Endothelial cell (in vitro differentiated cells): ENCODE data around the gene TSSK3. TPM values are rescaled to one million over a fixed set of nuclear protein-coding genes. Genes with fewer than 3 reads are reported as not detected.

ENCODE experiments used
- DNase-seq: peaks from one replicate; pipeline ENCODE4 v3.0.0; 2021; ENCODE audit warnings: low spot score
- H3K27ac Mint-ChIP-seq: one replicate; pipeline ENCODE4 v1.8.0; 2021; ENCODE audit warnings: mixed read lengths, inconsistent platforms; ENCODE audit not compliant: unreplicated experiment
- H3K27me3 Mint-ChIP-seq: one replicate; pipeline ENCODE4 v1.8.0; 2021; ENCODE audit warnings: mild to moderate bottlenecking, moderate library complexity, mixed read lengths, inconsistent platforms; ENCODE audit not compliant: unreplicated experiment
- H3K36me3 Mint-ChIP-seq: one replicate; pipeline ENCODE4 v1.8.0; 2021; ENCODE audit warnings: mild to moderate bottlenecking, low read depth, mixed read lengths, inconsistent platforms; ENCODE audit not compliant: unreplicated experiment
- H3K4me1 Mint-ChIP-seq: one replicate; pipeline ENCODE4 v1.8.0; 2021; ENCODE audit warnings: mild to moderate bottlenecking, mixed read lengths, inconsistent platforms; ENCODE audit not compliant: unreplicated experiment
- H3K4me3 Mint-ChIP-seq: one replicate; pipeline ENCODE4 v1.8.0; 2021; ENCODE audit warnings: mild to moderate bottlenecking, mixed read lengths, inconsistent platforms; ENCODE audit not compliant: unreplicated experiment
- H3K9me3 Mint-ChIP-seq: one replicate; pipeline ENCODE4 v1.8.0; 2021; ENCODE audit warnings: mixed read lengths, inconsistent platforms; ENCODE audit not compliant: unreplicated experiment
- CTCF ChIP-seq: fragments of 200-600 bp; sonication (generic); IDR thresholded peaks from one replicate; pipeline ENCODE4 v1.5.0; 2021; ENCODE audit warnings: antibody characterized with exemption; ENCODE audit not compliant: unreplicated experiment
- total RNA-seq: library from RNA; stranded (reverse); fragmentation: NEBNext Ultra II Directional; extraction: Animal tissue kit (Norgen Biotek cat#: 25700); gene quantifications from one replicate; pipeline ENCODE4 v1.2.1, GENCODE V29; 2021; ENCODE audit not compliant: unreplicated experiment

TSSK3 gene
- total RNA-seq, 1 donor from 2014 or later: 0.67 TPM

- Mint-ChIP-seq H3K4me3 (no peak overlapping the region), H3K27me3 (peaks cover 2% of the 10 kb centered on the region), H3K9me3 (no peaks in the 10 kb centered on the region), H3K4me1 (peaks cover 11% of the 10 kb centered on the region), H3K27ac (no peak overlapping the region), H3K36me3 (peaks cover 48% of the 10 kb centered on the region)
- DNase-seq: no peak
- TF ChIP-seq CTCF: no peak
Measured at GRCh38 chr1:32327204-32327603, 35.1 kb upstream of the TSSK3 start.

GRCh38 chr1:32329931-32330466 is 32.3 kb upstream of the TSSK3 start:
- peaks cover 19% of the 10 kb centered on the region for H3K4me1 Mint-ChIP-seq
- H3K27ac Mint-ChIP-seq: no peak overlapping the region
- H3K9me3 Mint-ChIP-seq: no peaks in the 10 kb centered on the region
- H3K27me3 Mint-ChIP-seq: peaks cover 14% of the 10 kb centered on the region
- no peak for TF ChIP-seq CTCF
- peaks cover 58% of the 10 kb centered on the region for H3K36me3 Mint-ChIP-seq
- H3K4me3 Mint-ChIP-seq: no peak overlapping the region
- DNase-seq: no peak

- no peaks in the 10 kb centered on the region for H3K9me3 Mint-ChIP-seq
- H3K36me3 Mint-ChIP-seq: peaks cover 51% of the 10 kb centered on the region
- peak overlapping the region; percentile 3 for H3K4me3 Mint-ChIP-seq
- peaks cover 19% of the 10 kb centered on the region for H3K4me1 Mint-ChIP-seq
- H3K27ac Mint-ChIP-seq: peak overlapping the region; percentile 44
- TF ChIP-seq CTCF: no peak
- peaks cover 15% of the 10 kb centered on the region for H3K27me3 Mint-ChIP-seq
- DNase-seq: no peak
Measured at GRCh38 chr1:32330558-32331151, 31.7 kb upstream of the TSSK3 start.

GRCh38 chr1:32331549-32331948 is 30.8 kb upstream of the TSSK3 start:
- no peak for DNase-seq
- Mint-ChIP-seq H3K4me1 (peaks cover 19% of the 10 kb centered on the region), H3K9me3 (no peaks in the 10 kb centered on the region), H3K27ac (peak overlapping the region; percentile 1), H3K27me3 (peaks cover 16% of the 10 kb centered on the region), H3K36me3 (peaks cover 51% of the 10 kb centered on the region), H3K4me3 (no peak overlapping the region)
- TF ChIP-seq CTCF: no peak

- no peak for TF ChIP-seq CTCF
- H3K27ac Mint-ChIP-seq: peak overlapping the region; percentile 48
- peaks cover 21% of the 10 kb centered on the region for H3K27me3 Mint-ChIP-seq
- H3K36me3 Mint-ChIP-seq: peaks cover 50% of the 10 kb centered on the region
- H3K4me1 Mint-ChIP-seq: peaks cover 27% of the 10 kb centered on the region
- H3K9me3 Mint-ChIP-seq: no peaks in the 10 kb centered on the region
- peak overlapping the region; percentile 71 for H3K4me3 Mint-ChIP-seq
- no peak for DNase-seq
Measured at GRCh38 chr1:32332290-32333079, 29.9 kb upstream of the TSSK3 start.
